ENCODE results near the gene PRR12. TPM values are rescaled to one million over a fixed set of nuclear protein-coding genes. Genes with fewer than 3 reads are reported as not detected.

The PRR12 gene
- total and polyA plus RNA-seq, 2 donors (not counting 1 experiment from before 2014, with no cell fraction given): 8.4 to 70.7 TPM

DNA sequence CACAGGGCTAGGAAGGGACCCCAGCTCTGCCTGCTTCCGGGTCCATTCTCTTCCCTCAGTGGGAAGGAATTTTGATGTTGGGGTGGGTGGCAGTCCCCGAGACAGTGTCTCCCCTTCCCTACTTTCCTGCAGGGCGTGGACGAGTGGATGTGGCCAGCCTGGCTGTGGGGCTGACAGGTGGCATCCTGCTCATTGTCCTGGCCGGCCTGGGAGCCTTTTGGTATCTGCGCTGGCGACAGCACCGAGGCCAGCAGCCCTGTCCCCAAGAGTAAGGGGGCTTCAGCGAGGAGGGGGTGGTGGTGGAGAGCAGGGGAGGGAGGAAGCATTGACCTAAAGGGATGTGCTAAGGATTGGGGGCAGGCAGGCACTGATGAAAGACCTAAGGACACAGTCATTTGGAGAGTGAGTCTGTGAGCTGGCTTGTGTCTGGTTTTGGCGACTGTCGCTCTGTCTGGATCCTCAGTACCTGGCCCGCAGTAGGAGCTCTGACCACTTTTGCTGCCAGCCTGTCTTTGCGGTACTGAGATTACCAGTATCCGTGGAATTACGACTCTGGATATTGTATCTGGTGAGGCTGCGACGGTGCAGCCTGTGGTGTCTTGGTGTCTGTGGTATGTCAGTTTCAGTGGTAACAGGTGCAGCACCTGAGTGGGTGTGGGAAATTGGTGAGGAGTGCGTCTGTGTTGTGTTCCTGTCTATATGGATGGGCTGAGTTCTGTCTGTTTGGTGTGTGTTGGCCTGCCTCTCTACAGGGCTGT lies 2.4 kb upstream of the PRR12 start:
- Mint-ChIP-seq H3K27ac (no peak overlapping the region), H3K9me3 (ENCODE audit: insufficient read depth) (no peaks in the 10 kb centered on the region), H3K4me3 (no peak overlapping the region), H3K4me1 (peaks cover 20% of the 10 kb centered on the region), H3K27me3 (no peaks in the 10 kb centered on the region)
- Histone ChIP-seq H3K27me3 (replicated peaks in 1 of 4; ENCODE audit: control extremely low read depth in 1 of 4, control insufficient read depth in 3 of 4, insufficient read depth in 4 of 4, low read length in 3 of 4) (no peaks in the 10 kb centered on the region), H3K79me2 (ENCODE audit: control insufficient read depth, insufficient read depth, low read length) (peaks cover 21% of the 10 kb centered on the region), H3K27ac (ENCODE audit: low read length in 2 of 2) (no peak overlapping the region), H3K4me3 (ENCODE audit: control extremely low read depth in 1 of 5, extremely low read depth in 1 of 5, insufficient read depth in 1 of 5, low read depth in 2 of 5, low read length in 4 of 5) (no peak overlapping the region), H3K4me1 (ENCODE audit: control insufficient read depth in 2 of 2, insufficient read depth in 2 of 2, low read length in 2 of 2) (peaks cover 10 to 20% of the 10 kb centered on the region in 2 donors), H2AFZ (ENCODE audit: insufficient read depth, low read depth, low read length, poor library complexity, severe bottlenecking) (no peak overlapping the region), H3K9ac (ENCODE audit: low read length) (no peak overlapping the region), H3K36me3 (replicated peaks in 1 of 2; ENCODE audit: control extremely low read depth in 1 of 2, control insufficient read depth in 1 of 2, extremely low read depth in 1 of 2, insufficient read depth in 2 of 2, low read length in 1 of 2) (peaks cover 0 to under 1% of the 10 kb centered on the region in 2 experiments), H4K20me1 (ENCODE audit: control insufficient read depth, insufficient read depth, low read length, poor library complexity, severe bottlenecking) (peaks cover 20% of the 10 kb centered on the region), H3K4me2 (replicated peaks; ENCODE audit: low read depth, low read length, poor library complexity, severe bottlenecking) (no peak overlapping the region), H3K9me3 (ENCODE audit: control extremely low read depth in 1 of 3, control insufficient read depth in 2 of 3, insufficient read depth in 1 of 3, low read length in 2 of 3) (no peaks in the 10 kb centered on the region)
- DNase-seq (peak; percentile 46), ATAC-seq (ENCODE audit: low read depth) (no peak)
- WGBS (ENCODE audit: insufficient coverage): 82% methylated on average over 15 of the region's 18 CpGs
- ChIA-PET POLR2A (interaction anchor here (0.7 to 3.7 kb wide), 2 partner anchors 8 to 67 kb away, joined by 6 to 26 read pairs; partner anchors contain the start of genes NOSIP and PRRG2), CTCF (interaction anchor here (0.7 to 1.1 kb wide), 2 partner anchors 9 to 10 kb away, joined by 3 to 4 read pairs; no protein-coding TSS in a partner anchor)
- TF ChIP-seq EZH2 (IDR thresholded peaks at IDR 0.05; ENCODE audit: borderline replicate concordance, insufficient read depth, low read depth, low read length, poor library complexity, severe bottlenecking): no peak
- no peak for TF ChIP-seq CTCF (IDR thresholded peaks at IDR 0.05)
- intact Hi-C loops (cut with micrococcal nuclease): loop anchor here (10.0 kb wide), 1 partner anchor 436 kb away; the partner anchor contains the start of genes VRK3 and ZNF473

DNA sequence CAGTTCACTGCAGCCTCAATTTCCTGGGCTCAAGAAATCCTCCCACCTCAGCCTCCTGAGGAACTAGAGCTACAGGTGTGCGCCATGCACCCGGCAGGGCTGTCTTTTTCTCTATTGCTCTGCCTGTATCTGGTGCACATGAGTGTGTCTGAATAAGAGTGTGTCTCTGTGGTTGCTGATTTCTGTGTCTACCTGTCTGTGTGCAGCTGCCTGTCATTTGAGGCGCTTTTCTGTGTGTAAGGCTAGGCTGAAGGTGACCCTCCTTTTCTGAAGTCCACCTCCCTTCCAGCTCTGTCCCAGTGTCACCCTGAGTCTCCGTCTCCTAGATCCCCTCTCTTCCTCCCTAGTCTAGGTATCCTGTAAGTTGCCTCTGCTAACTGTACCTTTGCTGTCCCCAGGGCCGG lies 1.5 kb upstream of the PRR12 start:
- peak overlapping the region; percentile 47 to 48 for H3K27ac ChIP-seq (ENCODE audit: low read length in 2 of 2)
- no peaks in the 10 kb centered on the region for H3K9me3 ChIP-seq (ENCODE audit: control extremely low read depth in 1 of 3, control insufficient read depth in 2 of 3, insufficient read depth in 1 of 3, low read length in 2 of 3)
- intact Hi-C loops (cut with micrococcal nuclease): loop anchor here (10.0 kb wide), 1 partner anchor 435 kb away; the partner anchor contains the start of genes VRK3 and ZNF473
- H3K9ac ChIP-seq (ENCODE audit: low read length): no peak overlapping the region
- peak overlapping the region; percentile 89 for H3K4me2 ChIP-seq (replicated peaks; ENCODE audit: low read depth, low read length, poor library complexity, severe bottlenecking)
- ChIA-PET CTCF (interaction anchor here (1.4 to 3.2 kb wide), 2 partner anchors 9 to 51 kb away, joined by 6 to 15 read pairs; partner anchors contain the start of genes NOSIP, PRRG2 and RRAS), POLR2A (interaction anchor here (0.7 to 3.7 kb wide), 6 partner anchors 9 to 87 kb away, joined by 3 to 28 read pairs (median 7); partner anchors contain the start of genes BCL2L12, IRF3, NOSIP and PRMT1)
- H3K79me2 ChIP-seq (ENCODE audit: control insufficient read depth, insufficient read depth, low read length): peaks cover 30% of the 10 kb centered on the region
- no peak overlapping the region for H3K4me3 ChIP-seq (ENCODE audit: control extremely low read depth in 1 of 5, extremely low read depth in 1 of 5, insufficient read depth in 1 of 5, low read depth in 2 of 5, low read length in 4 of 5)
- no peak for TF ChIP-seq EZH2 (IDR thresholded peaks at IDR 0.05; ENCODE audit: borderline replicate concordance, insufficient read depth, low read depth, low read length, poor library complexity, severe bottlenecking)
- Mint-ChIP-seq H3K4me1 (peaks cover 27% of the 10 kb centered on the region), H3K27ac (peak overlapping the region; percentile 74), H3K4me3 (peak overlapping the region; percentile 32), H3K9me3 (ENCODE audit: insufficient read depth) (no peaks in the 10 kb centered on the region), H3K27me3 (no peaks in the 10 kb centered on the region)
- 67% methylated on average over 2 of the region's 5 CpGs for WGBS (ENCODE audit: insufficient coverage)
- H3K4me1 ChIP-seq (ENCODE audit: control insufficient read depth in 2 of 2, insufficient read depth in 2 of 2, low read length in 2 of 2): peaks cover 16 to 26% of the 10 kb centered on the region in 2 donors
- DNase-seq: no peak
- no peak overlapping the region for H2AFZ ChIP-seq (ENCODE audit: insufficient read depth, low read depth, low read length, poor library complexity, severe bottlenecking)
- no peaks in the 10 kb centered on the region for H3K27me3 ChIP-seq (replicated peaks in 1 of 4; ENCODE audit: control extremely low read depth in 1 of 4, control insufficient read depth in 3 of 4, insufficient read depth in 4 of 4, low read length in 3 of 4)
- peaks cover 29% of the 10 kb centered on the region for H4K20me1 ChIP-seq (ENCODE audit: control insufficient read depth, insufficient read depth, low read length, poor library complexity, severe bottlenecking)
- ATAC-seq (ENCODE audit: low read depth): no peak
- H3K36me3 ChIP-seq (replicated peaks in 1 of 2; ENCODE audit: control extremely low read depth in 1 of 2, control insufficient read depth in 1 of 2, extremely low read depth in 1 of 2, insufficient read depth in 2 of 2, low read length in 1 of 2): peaks cover 0 to 10% of the 10 kb centered on the region in 2 experiments
